ENCODE measurements around the gene GREB1.

Gene GREB1

GRCh38 chr2:11588228-11589110, 54.6 kb downstream of the GREB1 start:
- no peak for TF ChIP-seq CTCF (IDR thresholded peaks at IDR 0.05; ENCODE audit: extremely low read depth, insufficient read depth, missing control alignments)
- in situ Hi-C loops (cut with MboI; ENCODE audit: low pct_unique_long_range_greater_than_20kb, low sequenced_read_pairs, unreplicated experiment) = loop anchor here (25.0 kb wide), 2 partner anchors 451 to 751 kb away; a partner anchor contains a TSS
- DNase-seq (ENCODE audit: low spot score) = no peak

DNA sequence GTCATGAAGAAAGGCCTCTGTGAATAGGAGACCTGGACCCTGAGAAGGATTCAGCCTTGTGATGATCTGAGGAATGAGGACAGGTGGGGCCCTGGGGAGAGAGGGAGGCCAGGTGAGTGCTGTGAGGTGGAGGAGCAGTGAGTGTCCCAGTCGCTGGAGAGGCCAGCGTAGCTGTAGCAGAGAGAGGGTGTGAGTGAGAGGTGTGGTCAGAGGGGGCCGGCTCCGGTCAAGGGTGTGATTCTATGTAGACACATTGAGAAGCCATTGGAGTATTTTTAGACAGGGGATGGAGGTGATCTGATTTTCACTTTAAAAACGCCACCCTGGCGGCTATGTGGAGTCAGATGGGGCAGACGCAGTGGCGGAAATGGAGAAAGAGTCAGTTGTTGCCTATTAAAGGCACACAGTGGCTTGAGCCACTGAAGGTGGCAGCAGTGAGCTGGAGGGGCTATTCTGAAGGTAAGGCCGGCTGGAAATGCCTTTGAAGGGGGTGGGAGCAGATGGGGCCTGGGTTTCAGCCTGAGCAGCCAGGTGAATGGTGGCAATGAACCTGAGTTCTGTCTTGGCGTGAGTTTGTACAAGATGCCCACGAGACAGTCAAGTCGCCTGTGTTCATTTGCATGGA, 55.6 kb downstream of the GREB1 start:
- TF ChIP-seq CTCF (IDR thresholded peaks at IDR 0.05; ENCODE audit: extremely low read depth, insufficient read depth, missing control alignments) = peak; percentile 27
- DNase-seq (ENCODE audit: low spot score) = no peak
- in situ Hi-C loops (cut with MboI; ENCODE audit: low pct_unique_long_range_greater_than_20kb, low sequenced_read_pairs, unreplicated experiment) = loop anchor here (25.0 kb wide), 2 partner anchors 452 to 752 kb away; a partner anchor contains a TSS

DNA sequence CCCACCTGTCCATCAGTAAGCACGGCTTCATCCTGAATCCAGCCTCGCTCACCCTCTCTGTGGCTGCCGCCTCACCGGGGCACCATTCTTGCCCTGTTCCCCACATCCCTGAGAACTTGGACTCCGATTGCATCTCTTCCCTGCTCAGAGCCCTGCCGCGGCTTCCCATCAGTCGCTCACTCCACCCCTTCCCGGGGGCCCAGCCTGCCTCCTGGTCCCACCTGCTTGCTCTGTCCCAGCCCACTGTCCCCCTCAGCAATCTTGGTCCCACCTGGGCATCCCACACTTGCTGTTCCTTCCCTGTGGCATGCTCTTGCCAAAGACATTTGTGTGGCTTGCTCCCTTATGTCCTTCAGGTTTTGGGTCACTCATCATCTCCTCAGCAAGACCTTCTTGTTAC, 56.3 kb downstream of the GREB1 start:
- no peak for DNase-seq (ENCODE audit: low spot score)
- in situ Hi-C loops (cut with MboI; ENCODE audit: low pct_unique_long_range_greater_than_20kb, low sequenced_read_pairs, unreplicated experiment) = loop anchor here (25.0 kb wide), 2 partner anchors 453 to 753 kb away; a partner anchor contains a TSS
- TF ChIP-seq CTCF (IDR thresholded peaks at IDR 0.05; ENCODE audit: extremely low read depth, insufficient read depth, missing control alignments) = no peak

DNA sequence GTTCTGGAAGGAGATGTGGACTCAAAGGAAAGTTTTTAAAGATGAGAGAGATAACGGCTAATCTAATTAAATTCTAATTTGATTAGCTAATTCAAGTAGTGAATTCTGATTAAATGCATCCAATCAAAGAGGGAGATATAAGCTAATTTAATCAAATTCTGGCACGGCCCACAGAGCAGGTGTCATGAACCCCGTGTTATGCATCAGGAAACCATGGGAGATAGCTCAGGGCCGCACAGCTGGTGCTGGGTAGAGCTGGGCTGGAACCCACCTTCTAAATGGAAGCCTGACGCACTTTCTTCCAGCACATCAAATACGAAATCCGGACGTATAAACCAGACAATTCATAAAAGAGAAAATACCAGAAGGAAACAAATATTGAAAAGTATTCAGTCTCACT, 57.2 kb downstream of the GREB1 start:
- in situ Hi-C loops (cut with MboI; ENCODE audit: low pct_unique_long_range_greater_than_20kb, low sequenced_read_pairs, unreplicated experiment) = loop anchor here (25.0 kb wide), 2 partner anchors 454 to 754 kb away; a partner anchor contains a TSS
- DNase-seq (ENCODE audit: low spot score) = no peak
- TF ChIP-seq CTCF (IDR thresholded peaks at IDR 0.05; ENCODE audit: extremely low read depth, insufficient read depth, missing control alignments) = no peak

GRCh38 chr2:11592671-11593574, 59.1 kb downstream of the GREB1 start:
- no peak for TF ChIP-seq CTCF (IDR thresholded peaks at IDR 0.05; ENCODE audit: extremely low read depth, insufficient read depth, missing control alignments)
- DNase-seq (ENCODE audit: low spot score) = no peak
- in situ Hi-C loops (cut with MboI; ENCODE audit: low pct_unique_long_range_greater_than_20kb, low sequenced_read_pairs, unreplicated experiment) = loop anchor here (25.0 kb wide), 2 partner anchors 456 to 756 kb away; a partner anchor contains a TSS

GRCh38 chr2:11596801-11597200, 63.0 kb downstream of the GREB1 start:
- TF ChIP-seq CTCF (IDR thresholded peaks at IDR 0.05; ENCODE audit: extremely low read depth, insufficient read depth, missing control alignments) = no peak
- in situ Hi-C loops (cut with MboI; ENCODE audit: low pct_unique_long_range_greater_than_20kb, low sequenced_read_pairs, unreplicated experiment) = loop anchor here (25.0 kb wide), 2 partner anchors 460 to 760 kb away; a partner anchor contains a TSS
- DNase-seq (ENCODE audit: low spot score) = no peak
